Stimulated activated CD8-positive, alpha-beta memory T cell treated with anti-CD3 and anti-CD28 coated beads, Interleukin-7, amount 100 ng/mL, for 4 hours (primary cell): ENCODE measurements around the gene FBL.
"Not testable (repeated sequence)": the region's sequence is repeated elsewhere in the genome, so short reads cannot be mapped to it uniquely, and the experiment has no call there.

Source experiments
- DNase-seq, 2 donors: peaks; one replicate each; pipeline ENCODE4 v3.0.0-alpha.2; 2020; ENCODE audit warnings: low read depth in 2 of 2

FBL gene

DNA sequence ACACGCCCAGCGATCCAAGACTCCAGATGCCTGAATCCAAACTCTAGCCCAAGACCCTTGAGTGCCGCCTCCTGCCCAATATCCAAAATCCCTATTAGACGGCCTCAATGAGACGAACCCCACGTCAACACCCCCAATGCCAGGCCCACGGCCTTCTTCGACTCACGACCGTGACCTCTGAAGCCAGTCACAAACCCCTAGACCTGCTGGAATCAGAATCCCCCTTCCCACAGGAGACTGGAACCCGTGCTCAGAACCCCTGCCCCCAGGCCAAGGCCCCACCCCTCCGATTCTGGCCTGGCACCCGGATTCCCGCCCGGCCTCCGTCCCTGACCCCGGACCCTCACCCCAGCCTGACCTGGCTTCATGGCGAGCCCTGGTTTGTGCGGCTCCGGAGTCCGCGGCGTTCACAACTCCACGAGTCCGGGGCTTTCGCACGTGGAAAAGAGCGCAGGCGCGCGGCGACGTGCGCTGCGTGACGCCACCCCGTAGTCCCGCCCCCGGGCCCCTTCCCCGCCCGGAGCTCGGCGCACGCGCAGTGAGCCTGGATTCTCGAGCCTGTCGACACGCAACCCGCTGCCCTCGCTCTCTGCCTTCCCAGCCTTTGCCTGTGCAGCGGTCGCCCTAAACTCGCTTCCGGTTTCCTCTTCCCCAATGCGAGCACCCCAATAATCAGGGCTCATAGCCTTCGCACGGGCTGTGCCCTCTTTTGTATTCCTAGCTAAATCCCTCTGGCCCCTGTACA is at the start of gene FBL:
Gene FBL, minus strand, starts transcription at position 447 of the 745 bp plus-strand sequence. Its CDS starts 79 bp downstream, at position 368.
- DNase-seq = peak; percentile 94 to 96

DNA sequence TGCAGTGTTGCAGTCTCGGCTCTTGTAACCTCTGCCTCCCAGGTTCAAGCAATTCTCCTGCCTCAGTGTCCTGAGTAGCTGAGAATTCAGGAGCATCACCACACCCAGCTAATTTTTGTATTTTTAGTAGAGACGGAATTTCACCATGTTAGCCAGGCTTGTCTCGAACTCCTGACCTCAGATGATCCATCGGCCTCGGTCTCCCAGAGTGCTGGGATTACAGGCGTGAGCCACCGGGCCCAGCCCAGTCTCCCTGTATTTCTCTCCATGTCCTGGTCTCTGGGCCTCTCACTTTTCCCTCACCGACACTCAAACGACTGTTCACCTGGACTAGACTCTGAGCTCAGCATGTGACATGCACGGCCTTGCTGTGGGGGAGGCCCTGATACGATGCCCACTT is 48.9 kb upstream of the FBL start:
- DNase-seq = not testable (repeated sequence)

DNA sequence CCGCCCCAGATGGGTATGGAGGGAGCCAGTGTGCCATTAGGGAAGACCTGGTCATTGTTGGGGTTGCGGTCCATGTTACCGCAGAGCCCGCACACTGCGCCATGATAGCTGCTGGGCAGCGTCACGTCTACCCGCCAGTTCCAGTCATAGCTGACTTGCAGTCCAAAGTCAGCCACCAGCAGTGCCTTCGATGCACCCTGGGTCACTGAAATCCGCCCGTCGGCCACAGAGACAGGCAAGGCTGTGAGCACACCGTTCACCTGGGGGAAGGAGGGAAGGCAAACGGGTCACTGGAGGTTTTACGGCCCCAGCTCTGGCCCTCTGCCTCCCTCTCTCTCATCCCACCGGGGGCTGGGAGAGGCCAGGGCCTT is 48.0 kb upstream of the FBL start:
- not testable (repeated sequence) for DNase-seq

- peak in 1 of 2 donors; percentile 77 for DNase-seq
Observed at GRCh38 chr19:39893366-39894235, 47.4 kb upstream of the FBL start.

DNA sequence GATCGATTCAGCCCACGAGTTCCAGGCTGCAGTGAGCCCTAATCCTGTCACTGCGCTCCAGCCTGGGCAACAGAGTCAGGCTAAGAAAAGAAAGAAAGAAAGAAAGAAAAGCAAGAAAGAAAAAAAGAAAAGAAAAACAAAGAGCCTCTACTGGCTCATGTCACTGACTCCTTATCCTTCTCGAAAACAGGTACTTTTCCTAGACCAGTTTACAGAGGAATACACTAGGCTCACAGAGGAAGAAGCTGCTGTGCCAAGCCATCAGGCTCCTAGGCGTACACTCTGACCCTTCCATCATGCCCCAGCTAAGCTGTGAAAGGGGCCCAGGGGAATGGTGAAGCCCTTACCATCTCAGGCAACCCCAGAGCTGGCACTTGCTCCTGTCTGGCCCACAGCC is 46.3 kb upstream of the FBL start:
- DNase-seq = not testable (repeated sequence)

GRCh38 chr19:39891660-39892505 is 45.7 kb upstream of the FBL start:
- not testable (repeated sequence) for DNase-seq

GRCh38 chr19:39890755-39891551 is 44.8 kb upstream of the FBL start:
- DNase-seq = no peak

DNA sequence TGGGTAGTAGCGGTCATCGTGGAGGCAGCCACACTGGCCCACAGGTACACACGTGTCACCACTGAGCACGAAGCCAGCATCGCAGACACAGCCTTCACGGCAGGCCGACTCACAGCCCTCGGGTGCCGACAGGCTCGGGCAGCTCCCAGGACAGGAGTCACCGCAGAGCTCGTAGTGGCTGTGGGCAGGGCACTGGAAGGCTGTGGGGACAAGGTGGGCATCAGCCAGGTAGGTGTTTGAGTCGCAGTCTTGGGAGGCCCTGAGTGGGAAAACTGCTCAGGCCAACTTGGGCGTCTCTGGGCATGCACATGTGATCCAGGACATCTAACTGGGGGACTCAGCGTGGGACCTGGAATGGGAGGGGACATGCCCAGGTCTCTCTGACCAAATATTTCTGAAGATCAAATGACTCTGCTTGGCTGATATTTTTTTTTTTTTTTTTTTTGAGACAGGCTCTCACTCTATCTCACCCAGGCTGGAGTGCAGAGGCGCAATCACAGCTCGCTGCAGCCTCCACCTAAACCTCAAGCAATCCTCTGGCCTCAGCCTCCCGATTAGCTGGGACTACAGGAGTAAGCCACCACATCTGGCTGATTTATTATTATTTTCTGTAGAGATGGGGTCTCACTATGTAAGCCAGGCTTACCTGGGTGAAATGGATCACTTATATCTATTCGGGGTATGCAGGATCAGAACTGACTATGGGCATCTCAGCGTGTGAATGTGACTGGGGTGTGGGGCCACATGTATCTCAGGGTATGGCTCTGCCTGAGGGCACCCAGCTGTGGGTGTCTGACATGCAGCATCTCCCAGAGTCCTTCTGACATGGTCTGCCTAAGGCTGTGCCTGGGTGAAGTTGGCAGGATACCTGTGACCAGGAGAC is 43.9 kb upstream of the FBL start:
- DNase-seq = not testable (repeated sequence)

- DNase-seq = not testable (repeated sequence)
Observed at GRCh38 chr19:39887456-39887951, 41.3 kb upstream of the FBL start.

DNA sequence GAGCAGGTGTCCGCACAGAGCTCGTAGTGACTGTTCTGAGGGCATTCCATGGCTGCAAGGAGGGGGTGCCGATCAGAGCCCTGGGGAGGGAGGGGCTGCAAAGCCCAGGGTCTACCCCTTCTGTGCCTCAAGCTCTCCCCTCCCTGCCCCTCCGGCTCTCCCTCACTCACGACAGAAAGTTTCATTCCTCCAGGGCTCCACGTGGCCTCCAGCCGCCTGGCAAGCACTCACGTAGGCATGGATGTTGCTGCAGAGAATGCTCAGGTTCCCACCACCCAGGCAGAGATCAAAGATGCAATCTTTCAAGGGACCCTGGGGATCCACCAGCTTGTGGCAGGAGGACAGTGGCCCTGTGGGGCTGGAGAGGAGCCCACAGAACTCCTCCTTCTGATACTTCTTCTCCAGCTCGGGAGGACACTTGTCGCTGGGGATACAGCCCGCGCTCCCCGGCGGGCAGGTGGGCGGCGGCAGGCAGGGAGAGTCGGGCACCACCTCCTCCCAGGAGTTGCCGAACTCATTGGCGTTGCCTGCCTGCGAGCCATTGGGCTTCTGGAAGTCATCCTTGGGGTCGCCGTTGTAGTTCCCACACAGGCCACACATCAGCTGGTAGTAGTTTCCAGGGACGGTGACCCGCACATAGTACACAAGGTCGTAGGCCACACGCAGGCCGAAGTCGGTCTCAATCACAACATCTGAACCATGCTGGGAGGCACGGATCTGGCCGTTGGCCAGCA is 39.8 kb upstream of the FBL start:
- DNase-seq = not testable (repeated sequence)

- not testable (repeated sequence) for DNase-seq
Observed at GRCh38 chr19:39884721-39885120, 38.5 kb upstream of the FBL start.

- not testable (repeated sequence) for DNase-seq
Observed at GRCh38 chr19:39882645-39883044, 36.5 kb upstream of the FBL start.

DNA sequence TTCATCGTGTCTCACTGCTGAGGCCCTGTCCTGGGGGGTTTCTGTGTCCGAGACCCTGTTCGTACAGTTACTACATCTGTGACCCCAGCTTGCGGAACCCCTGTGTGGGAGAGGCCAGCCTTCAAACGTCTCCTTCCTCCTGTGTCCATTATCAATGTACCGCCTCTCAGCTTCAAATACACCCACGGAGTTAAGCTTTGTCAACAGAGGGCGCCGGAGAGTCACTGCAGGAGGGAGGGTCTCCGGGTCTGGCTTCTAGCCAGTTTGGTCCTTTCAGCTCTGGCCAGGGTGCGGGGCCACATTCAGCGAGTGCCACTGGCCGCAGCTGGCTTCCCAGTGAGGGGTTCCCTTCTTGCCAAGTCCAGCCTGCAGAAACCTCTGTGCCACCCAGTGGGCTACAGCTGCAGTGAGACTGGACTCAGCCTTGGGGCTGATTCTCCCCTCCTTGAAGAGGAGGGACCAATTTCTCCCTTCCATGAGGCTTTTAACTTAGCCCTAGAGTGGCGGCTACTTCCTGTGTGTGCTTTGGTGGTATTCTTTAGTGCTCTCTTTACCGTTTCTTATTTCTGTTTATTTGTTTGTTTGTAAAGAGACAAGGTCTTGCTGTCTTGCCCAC is 35.4 kb upstream of the FBL start:
- not testable (repeated sequence) for DNase-seq

DNA sequence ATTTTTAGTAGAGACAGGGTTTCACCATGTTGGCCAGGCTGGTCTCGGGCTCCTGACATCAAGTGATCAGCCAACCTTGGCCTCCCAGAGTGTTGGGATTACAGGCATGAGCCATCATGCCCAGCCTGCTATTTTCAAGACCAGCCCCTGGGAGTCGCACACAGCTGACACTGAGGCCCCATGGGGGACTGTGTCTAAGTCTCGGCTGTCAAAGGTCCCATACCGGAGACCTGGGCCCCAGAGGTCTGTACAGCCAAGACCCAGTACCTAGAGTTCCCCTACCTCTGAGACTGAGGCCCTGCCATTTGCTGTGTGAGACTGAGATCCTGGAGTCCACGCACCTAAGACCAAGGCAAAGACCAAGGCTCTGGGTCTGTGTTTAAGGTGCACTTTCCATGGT is 34.1 kb upstream of the FBL start:
- not testable (repeated sequence) for DNase-seq

DNA sequence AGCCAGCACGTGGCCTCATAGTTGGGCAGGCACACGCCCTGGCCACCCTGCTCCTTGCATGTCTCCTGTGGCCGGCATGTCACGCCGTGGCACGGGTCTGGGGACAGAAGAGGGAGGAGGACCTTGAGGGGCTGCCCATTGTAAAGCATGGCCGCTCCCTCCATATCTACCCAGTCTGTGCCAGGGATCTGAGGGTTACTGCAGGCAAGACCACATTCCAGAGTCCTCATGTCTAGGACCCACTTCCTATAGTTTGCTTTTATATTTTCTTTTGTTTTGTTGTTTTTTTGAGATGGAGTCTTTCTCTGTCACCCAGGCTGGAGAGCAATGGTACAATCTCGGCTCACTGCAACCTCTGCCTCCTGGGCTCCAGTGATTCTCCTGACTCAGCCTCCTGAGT is 33.6 kb upstream of the FBL start:
- DNase-seq = not testable (repeated sequence)

DNA sequence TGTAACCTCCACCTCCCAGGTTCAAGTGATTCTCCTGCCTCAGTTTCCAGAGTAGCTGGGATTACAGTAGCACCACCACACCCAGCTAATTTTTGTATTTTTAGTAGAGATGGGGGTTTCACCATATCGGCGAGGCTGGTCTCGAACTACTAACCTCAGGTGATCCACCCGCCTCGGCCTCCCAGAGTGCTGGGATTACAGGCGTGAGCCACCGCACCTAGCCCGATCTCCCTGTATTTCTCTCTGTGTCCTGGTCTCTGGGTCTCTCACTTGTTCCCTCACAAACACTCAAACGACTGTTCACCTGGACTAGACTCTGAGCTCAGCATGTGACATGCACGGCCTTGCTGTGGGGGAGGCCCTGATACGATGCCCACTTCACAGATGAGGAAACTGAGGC is 32.7 kb upstream of the FBL start:
- DNase-seq = not testable (repeated sequence)

GRCh38 chr19:39878398-39878797 is 32.2 kb upstream of the FBL start:
- no peak for DNase-seq

DNA sequence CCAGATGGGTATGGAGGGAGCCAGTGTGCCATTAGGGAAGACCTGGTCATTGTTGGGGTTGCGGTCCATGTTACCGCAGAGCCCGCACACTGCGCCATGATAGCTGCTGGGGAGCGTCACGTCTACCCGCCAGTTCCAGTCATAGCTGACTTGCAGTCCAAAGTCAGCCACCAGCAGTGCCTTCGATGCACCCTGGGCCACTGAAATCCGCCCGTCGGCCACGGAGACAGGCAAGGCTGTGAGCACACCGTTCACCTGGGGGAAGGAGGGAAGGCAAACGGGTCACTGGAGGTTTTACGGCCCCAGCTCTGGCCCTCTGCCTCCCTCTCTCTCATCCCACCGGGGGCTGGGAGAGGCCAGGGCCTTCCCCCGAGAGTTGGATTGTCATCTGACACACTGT is 31.8 kb upstream of the FBL start:
- not testable (repeated sequence) for DNase-seq

DNA sequence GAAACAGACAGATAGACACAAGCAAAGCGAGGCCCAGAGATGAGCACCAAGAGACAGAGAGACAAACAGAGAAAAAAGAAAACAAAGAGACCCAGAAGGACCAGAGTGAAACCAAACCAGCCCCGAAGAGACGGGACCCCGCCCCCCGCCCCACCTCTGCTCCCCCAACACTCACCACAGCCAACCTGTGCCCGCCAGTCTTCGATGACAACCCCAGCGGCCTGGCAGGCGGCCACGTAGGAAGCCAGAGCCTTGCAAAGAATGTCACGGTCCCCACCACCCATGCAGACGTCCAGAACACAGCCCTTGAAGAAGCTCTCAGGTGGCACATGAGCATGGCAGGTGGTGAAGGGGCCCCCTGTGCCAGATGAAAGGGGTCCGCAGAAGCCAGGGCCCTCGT is 31.3 kb upstream of the FBL start:
- DNase-seq = not testable (repeated sequence)
